Transverse colon (tissue), 4 donors: ENCODE data around the gene CSGALNACT2. TPM values are rescaled to one million over a fixed set of nuclear protein-coding genes. Genes with fewer than 3 reads are reported as not detected.

Experiments used
- DNase-seq: peaks from one replicate; pipeline ENCODE4 v3.0.0-alpha.2; 2019
- H3K27ac ChIP-seq, 4 donors: fragments of 200-600 bp; sonication (generic); 2 replicates each; pipeline ENCODE4 v1.5.1; 2016 to 2018; ENCODE audit warnings: inconsistent platforms in 4 of 4
- H3K27me3 ChIP-seq: fragments of 200-600 bp; sonication (generic); 2 replicates; pipeline ENCODE4 v1.5.1; 2017; ENCODE audit warnings: inconsistent platforms
- H3K36me3 ChIP-seq, 4 donors: fragments of 200-600 bp; sonication (generic); 2 replicates each; pipeline ENCODE4 v1.5.1; 2017 to 2019; ENCODE audit warnings: inconsistent platforms in 4 of 4
- H3K4me1 ChIP-seq, 4 donors: fragments of 200-600 bp; sonication (generic); 2 replicates each; pipeline ENCODE4 v1.5.1; 2017 to 2020; ENCODE audit warnings: inconsistent platforms in 4 of 4
- H3K4me3 ChIP-seq, 4 donors: fragments of 200-600 bp; sonication (generic); 1 replicate in 1 of 4; 2 replicates in 3 of 4; pipeline versions ENCODE4 v1.5.1 to v1.6.1; 2017 to 2019; ENCODE audit warnings: inconsistent platforms in 4 of 4
- H3K9me3 ChIP-seq, 2 donors: fragments of 200-600 bp; sonication (generic); 2 replicates each; pipeline ENCODE4 v1.5.1; 2017 to 2019; ENCODE audit warnings: inconsistent platforms in 2 of 2
- CTCF ChIP-seq, 5 experiments: fragments of 200-600 bp in 3 of 5; fragments of 450-650 bp in 2 of 5; sonication (generic) in 3 of 5; IDR thresholded peaks; 1 replicate in 2 of 5; 2 replicates in 3 of 5; pipeline ENCODE4 v1.5.1; 2016 to 2017; ENCODE audit warnings: antibody characterized with exemption in 5 of 5, inconsistent platforms in 3 of 5, mild to moderate bottlenecking in 2 of 5, moderate library complexity in 1 of 5
- EP300 ChIP-seq: sonication (generic); formaldehyde crosslinking; IDR thresholded peaks from one replicate; pipeline ENCODE4 v1.6.1; 2017; ENCODE audit warnings: antibody characterized with exemption, low read depth
- POLR2A ChIP-seq: fragments of 450-650 bp; IDR thresholded peaks from one replicate; pipeline ENCODE4 v1.6.1; 2016; ENCODE audit warnings: antibody characterized with exemption, mild to moderate bottlenecking, moderate library complexity
- POLR2AphosphoS5 ChIP-seq, 3 donors: sonication (generic); formaldehyde crosslinking; IDR thresholded peaks; one replicate each; pipeline ENCODE4 v1.6.1; 2016; ENCODE audit warnings: antibody characterized with exemption in 3 of 3
- WGBS, 2 donors: methylation state at CpG; one replicate each; pipeline ENCODE4 v1.1.5; 2018; ENCODE audit warnings: low coverage in 1 of 2; 5-methylcytosine and 5-hydroxymethylcytosine counted together
- in situ Hi-C, 4 donors: fragments of 200-750 bp; cut with MboI; loops; one replicate each; pipeline versions ENCODE4 v1.15.0 to v1.15.1; 2017; ENCODE audit warnings: low sequenced_read_pairs in 3 of 4, low pct_ligation_motif_present in 1 of 4, low pct_unique_long_range_greater_than_20kb in 1 of 4
- intact Hi-C: fragments of 100-400 bp; cut with DNase I; formaldehyde crosslinking; loops from one replicate; pipeline ENCODE4 v1.15.1; 2023; ENCODE audit warnings: low total_unique reads
- total RNA-seq, 4 donors: library from RNA; depleted of rRNA; stranded (reverse); fragments of >200 nt; gene quantifications; one replicate each; pipeline ENCODE4 v1.1.0, GENCODE V29; 2016

CSGALNACT2 gene
- 10 to 100 TPM in 2 of 4 donors, 1 to 10 TPM in 2; 4.1 to 15.5 (median 10.9) TPM for total RNA-seq

DNA sequence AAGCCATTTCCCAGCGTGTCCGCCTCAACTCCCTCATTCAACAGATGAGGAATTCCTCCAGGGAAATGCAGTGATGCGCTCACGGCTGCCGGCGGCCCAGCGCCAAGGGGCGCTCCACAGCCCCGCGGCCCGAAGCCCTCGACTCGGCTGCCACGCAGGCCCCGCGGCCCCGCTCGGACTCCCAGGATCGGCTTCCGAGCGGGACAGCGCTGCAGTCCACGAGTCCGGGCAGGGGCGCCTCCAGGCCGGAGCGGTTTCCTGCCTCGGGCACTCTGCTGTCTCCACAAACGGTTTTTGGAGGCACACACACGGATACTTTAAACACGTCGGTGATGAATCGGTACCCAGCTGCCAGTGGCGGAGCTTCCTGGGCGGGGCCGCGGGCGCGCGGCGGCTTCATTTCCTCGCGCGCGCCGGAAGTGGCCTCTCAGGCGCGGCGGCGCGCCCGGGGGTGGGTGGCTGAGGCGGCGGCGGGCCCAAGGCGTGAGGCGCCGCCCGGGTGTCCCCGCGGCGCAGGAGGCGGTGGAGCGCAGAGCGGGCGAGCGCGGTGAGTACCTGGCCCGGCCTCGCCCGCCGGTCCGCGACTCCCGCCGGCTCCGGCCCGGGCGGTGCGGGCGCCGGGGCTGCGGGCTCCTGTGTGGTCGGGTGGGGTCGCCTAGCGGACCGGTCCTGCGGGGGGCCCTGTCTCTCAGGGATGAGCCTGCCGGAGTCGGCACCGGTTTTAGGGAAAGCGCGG lies at the start of gene CSGALNACT2:
Gene CSGALNACT2, plus strand, starts transcription at position 425 of the 736 bp plus-strand sequence. CDS start 16,705 bp downstream, outside the sequence.
- Histone ChIP-seq H3K4me3 (peak within 1 kb of the TSS; percentile 80 to 97 (median 90)), H3K4me1 (peaks cover 0 to 30% (median 23%) of the 10 kb centered on the region in 4 donors), H3K9me3 (no peaks in the 10 kb centered on the region), H3K36me3 (no peaks in the 10 kb centered on the region), H3K27me3 (no peaks in the 10 kb centered on the region), H3K27ac (peak within 1 kb of the TSS; percentile 93 to 98 (median 97))
- peak; percentile 90 for DNase-seq
- 1% methylated on average over 52 of the region's 93 CpGs; no CpG with 5 or more reads in 1 of the 2 donors for WGBS, 2 donors
- intact Hi-C loops = no loop called here
- in situ Hi-C loops = no loop called here
- peak; percentile 57 for TF ChIP-seq POLR2A
- TF ChIP-seq POLR2AphosphoS5 (IDR thresholded peaks at IDR 0.05) = peak; percentile 31 to 69 (median 65)
- no peak for TF ChIP-seq CTCF (IDR thresholded peaks at IDR 0.05)
- TF ChIP-seq EP300 = no peak

DNA sequence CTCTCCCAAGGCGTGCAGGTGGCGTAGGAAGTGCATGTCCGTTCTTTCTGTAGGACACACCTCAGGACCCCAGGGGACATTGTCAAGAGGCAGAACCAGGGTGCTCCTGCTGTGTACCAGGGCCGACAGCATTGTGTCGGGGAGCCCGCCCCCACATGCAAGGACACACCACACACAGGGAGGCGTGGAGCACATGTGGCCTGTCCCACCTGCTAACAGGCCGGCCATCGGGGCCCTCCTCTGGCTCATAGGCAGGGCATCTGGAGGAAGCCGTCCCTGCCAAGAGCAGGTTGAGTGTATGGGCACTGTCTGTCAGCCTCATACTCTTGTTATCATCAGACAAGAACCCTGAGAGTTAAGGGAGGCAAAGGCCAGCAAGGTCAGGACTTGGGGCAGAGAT lies 48.7 kb upstream of the CSGALNACT2 start:
- Histone ChIP-seq H3K4me3 (no peak overlapping the region), H3K9me3 (no peaks in the 10 kb centered on the region), H3K27me3 (no peaks in the 10 kb centered on the region), H3K36me3 (no peaks in the 10 kb centered on the region), H3K27ac (no peak overlapping the region), H3K4me1 (no peaks in the 10 kb centered on the region)
- no peak for DNase-seq
- in situ Hi-C loops = loop anchor here in 1 of 4 donors (25.0 kb wide), 1 partner anchor 227 kb away; no protein-coding TSS in a partner anchor
- intact Hi-C loops = no loop called here
- WGBS, 2 donors = 86% methylated on average over 10 of the region's 10 CpGs; no CpG with 5 or more reads in 1 of the 2 donors
- TF ChIP-seq POLR2A = no peak
- no peak for TF ChIP-seq CTCF (IDR thresholded peaks at IDR 0.05)
- TF ChIP-seq POLR2AphosphoS5 (IDR thresholded peaks at IDR 0.05) = no peak
- no peak for TF ChIP-seq EP300

GRCh38 chr10:43090188-43090587 lies 48.1 kb upstream of the CSGALNACT2 start:
- intact Hi-C loops (no loop called here), in situ Hi-C loops (loop anchor here in 1 of 4 donors (25.0 kb wide), 1 partner anchor 228 kb away; no protein-coding TSS in a partner anchor)
- no peak for TF ChIP-seq EP300
- TF ChIP-seq POLR2AphosphoS5 (IDR thresholded peaks at IDR 0.05) = no peak
- no peak for TF ChIP-seq POLR2A
- no peak for TF ChIP-seq CTCF (IDR thresholded peaks at IDR 0.05)
- WGBS, 2 donors = 60% methylated on average over 8 of the region's 8 CpGs; no CpG with 5 or more reads in 1 of the 2 donors
- DNase-seq = no peak
- H3K27ac ChIP-seq = no peak overlapping the region
- no peaks in the 10 kb centered on the region for H3K4me1 ChIP-seq
- H3K9me3 ChIP-seq = no peaks in the 10 kb centered on the region
- H3K4me3 ChIP-seq = no peak overlapping the region
- no peaks in the 10 kb centered on the region for H3K27me3 ChIP-seq
- no peaks in the 10 kb centered on the region for H3K36me3 ChIP-seq

DNA sequence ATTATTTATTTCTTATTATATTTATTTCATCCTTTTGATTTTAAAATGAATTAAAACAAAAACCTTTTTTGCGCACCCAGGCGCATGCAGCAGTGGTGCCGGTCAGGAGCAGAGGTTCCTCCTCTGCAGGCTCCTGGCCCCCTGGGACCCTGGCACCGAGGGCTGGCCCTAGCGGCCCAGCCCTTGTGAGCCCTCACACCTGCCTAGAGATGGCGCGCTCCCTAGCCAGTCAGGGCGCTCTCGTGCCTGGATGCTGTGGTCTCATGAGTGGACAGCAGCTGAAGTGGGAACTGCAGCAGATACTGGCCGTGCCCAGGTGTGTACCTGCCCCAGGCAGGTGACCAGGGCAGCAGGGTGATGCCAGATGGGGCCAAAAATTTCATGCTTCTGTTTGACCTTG lies 47.6 kb upstream of the CSGALNACT2 start:
- no peaks in the 10 kb centered on the region for H3K9me3 ChIP-seq
- H3K4me1 ChIP-seq = no peaks in the 10 kb centered on the region
- in situ Hi-C loops = loop anchor here in 1 of 4 donors (25.0 kb wide), 1 partner anchor 228 kb away; no protein-coding TSS in a partner anchor
- H3K36me3 ChIP-seq = no peaks in the 10 kb centered on the region
- intact Hi-C loops = no loop called here
- no peak for DNase-seq
- 84 to 100% methylated on average over 1 to 10 of the region's 10 CpGs for WGBS, 2 donors
- TF ChIP-seq EP300 (no peak), POLR2AphosphoS5 (IDR thresholded peaks at IDR 0.05) (no peak), POLR2A (no peak), CTCF (IDR thresholded peaks at IDR 0.05) (no peak)
- no peak overlapping the region for H3K4me3 ChIP-seq
- no peaks in the 10 kb centered on the region for H3K27me3 ChIP-seq
- no peak overlapping the region for H3K27ac ChIP-seq
